ENCODE results near the gene ERI3. TPM values are rescaled to one million over a fixed set of nuclear protein-coding genes. Genes with fewer than 3 reads are reported as not detected.

Gene ERI3
- total and polyA plus RNA-seq, 9 of the 15 experiments (the other 6 are each of a cell fraction or from before 2014, with no cell fraction given) = 47.8 to 93.4 (median 67.2) TPM

DNA sequence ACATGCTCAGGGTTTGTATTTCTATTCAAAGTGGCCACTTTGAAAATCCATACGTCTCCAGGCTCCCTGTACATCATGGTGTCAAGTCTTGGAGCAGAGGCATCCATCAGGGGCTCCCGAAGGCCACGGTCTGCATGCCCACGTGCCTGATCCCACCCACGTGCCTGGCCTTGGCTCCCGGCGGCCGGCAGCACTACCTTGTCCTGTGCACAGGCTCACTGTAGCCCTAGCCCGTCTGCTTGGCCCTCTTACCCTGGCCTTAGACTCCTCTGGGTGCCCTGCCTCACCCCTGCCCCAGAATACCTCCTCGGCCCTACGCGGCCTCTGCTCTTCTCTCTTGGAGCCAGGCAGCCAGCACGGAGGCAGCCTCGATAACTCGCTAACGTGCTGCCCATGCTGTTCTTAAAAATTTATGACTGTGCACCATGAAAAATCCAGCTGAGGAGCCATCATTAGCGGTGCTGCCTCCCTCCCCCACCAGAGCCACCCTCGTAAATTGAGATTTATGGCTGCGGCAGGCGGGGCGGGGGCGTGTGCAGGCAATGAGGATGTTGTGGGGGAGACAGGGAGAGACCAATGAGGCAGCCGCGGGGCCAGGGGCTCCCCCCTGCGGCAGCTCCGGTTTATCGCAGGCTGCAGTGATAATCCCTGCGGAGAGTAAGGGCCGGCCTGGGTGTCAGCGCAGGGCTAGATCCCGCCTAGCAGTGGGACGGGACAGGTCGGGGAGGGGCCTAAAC lies 117.2 kb downstream of the ERI3 start (continued):
- TF ChIP-seq, protein P1, sequence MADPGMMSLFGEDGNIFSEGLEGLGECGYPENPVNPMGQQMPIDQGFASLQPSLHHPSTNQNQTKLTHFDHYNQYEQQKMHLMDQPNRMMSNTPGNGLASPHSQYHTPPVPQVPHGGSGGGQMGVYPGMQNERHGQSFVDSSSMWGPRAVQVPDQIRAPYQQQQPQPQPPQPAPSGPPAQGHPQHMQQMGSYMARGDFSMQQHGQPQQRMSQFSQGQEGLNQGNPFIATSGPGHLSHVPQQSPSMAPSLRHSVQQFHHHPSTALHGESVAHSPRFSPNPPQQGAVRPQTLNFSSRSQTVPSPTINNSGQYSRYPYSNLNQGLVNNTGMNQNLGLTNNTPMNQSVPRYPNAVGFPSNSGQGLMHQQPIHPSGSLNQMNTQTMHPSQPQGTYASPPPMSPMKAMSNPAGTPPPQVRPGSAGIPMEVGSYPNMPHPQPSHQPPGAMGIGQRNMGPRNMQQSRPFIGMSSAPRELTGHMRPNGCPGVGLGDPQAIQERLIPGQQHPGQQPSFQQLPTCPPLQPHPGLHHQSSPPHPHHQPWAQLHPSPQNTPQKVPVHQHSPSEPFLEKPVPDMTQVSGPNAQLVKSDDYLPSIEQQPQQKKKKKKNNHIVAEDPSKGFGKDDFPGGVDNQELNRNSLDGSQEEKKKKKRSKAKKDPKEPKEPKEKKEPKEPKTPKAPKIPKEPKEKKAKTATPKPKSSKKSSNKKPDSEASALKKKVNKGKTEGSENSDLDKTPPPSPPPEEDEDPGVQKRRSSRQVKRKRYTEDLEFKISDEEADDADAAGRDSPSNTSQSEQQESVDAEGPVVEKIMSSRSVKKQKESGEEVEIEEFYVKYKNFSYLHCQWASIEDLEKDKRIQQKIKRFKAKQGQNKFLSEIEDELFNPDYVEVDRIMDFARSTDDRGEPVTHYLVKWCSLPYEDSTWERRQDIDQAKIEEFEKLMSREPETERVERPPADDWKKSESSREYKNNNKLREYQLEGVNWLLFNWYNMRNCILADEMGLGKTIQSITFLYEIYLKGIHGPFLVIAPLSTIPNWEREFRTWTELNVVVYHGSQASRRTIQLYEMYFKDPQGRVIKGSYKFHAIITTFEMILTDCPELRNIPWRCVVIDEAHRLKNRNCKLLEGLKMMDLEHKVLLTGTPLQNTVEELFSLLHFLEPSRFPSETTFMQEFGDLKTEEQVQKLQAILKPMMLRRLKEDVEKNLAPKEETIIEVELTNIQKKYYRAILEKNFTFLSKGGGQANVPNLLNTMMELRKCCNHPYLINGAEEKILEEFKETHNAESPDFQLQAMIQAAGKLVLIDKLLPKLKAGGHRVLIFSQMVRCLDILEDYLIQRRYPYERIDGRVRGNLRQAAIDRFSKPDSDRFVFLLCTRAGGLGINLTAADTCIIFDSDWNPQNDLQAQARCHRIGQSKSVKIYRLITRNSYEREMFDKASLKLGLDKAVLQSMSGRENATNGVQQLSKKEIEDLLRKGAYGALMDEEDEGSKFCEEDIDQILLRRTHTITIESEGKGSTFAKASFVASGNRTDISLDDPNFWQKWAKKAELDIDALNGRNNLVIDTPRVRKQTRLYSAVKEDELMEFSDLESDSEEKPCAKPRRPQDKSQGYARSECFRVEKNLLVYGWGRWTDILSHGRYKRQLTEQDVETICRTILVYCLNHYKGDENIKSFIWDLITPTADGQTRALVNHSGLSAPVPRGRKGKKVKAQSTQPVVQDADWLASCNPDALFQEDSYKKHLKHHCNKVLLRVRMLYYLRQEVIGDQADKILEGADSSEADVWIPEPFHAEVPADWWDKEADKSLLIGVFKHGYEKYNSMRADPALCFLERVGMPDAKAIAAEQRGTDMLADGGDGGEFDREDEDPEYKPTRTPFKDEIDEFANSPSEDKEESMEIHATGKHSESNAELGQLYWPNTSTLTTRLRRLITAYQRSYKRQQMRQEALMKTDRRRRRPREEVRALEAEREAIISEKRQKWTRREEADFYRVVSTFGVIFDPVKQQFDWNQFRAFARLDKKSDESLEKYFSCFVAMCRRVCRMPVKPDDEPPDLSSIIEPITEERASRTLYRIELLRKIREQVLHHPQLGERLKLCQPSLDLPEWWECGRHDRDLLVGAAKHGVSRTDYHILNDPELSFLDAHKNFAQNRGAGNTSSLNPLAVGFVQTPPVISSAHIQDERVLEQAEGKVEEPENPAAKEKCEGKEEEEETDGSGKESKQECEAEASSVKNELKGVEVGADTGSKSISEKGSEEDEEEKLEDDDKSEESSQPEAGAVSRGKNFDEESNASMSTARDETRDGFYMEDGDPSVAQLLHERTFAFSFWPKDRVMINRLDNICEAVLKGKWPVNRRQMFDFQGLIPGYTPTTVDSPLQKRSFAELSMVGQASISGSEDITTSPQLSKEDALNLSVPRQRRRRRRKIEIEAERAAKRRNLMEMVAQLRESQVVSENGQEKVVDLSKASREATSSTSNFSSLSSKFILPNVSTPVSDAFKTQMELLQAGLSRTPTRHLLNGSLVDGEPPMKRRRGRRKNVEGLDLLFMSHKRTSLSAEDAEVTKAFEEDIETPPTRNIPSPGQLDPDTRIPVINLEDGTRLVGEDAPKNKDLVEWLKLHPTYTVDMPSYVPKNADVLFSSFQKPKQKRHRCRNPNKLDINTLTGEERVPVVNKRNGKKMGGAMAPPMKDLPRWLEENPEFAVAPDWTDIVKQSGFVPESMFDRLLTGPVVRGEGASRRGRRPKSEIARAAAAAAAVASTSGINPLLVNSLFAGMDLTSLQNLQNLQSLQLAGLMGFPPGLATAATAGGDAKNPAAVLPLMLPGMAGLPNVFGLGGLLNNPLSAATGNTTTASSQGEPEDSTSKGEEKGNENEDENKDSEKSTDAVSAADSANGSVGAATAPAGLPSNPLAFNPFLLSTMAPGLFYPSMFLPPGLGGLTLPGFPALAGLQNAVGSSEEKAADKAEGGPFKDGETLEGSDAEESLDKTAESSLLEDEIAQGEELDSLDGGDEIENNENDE (IDR thresholded peaks at IDR 0.05; ENCODE audit: low read depth, low read length) = no peak
- no peak for TF ChIP-seq HDAC2 (IDR thresholded peaks at IDR 0.05)
- TF ChIP-seq NR4A1 (CRISPR knock-in tag; IDR thresholded peaks at IDR 0.05) = no peak
- no peak for TF ChIP-seq NR4A1 (tag; IDR thresholded peaks at IDR 0.05)
- TF ChIP-seq, protein P2, sequence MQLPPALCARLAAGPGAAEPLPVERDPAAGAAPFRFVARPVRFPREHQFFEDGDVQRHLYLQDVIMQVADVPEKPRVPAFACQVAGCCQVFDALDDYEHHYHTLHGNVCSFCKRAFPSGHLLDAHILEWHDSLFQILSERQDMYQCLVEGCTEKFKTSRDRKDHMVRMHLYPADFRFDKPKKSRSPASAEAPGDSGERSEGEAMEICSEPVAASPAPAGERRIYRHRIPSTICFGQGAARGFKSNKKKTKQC (CRISPR knock-in tag; IDR thresholded peaks at IDR 0.05) = no peak
- TF ChIP-seq FOS (IDR thresholded peaks at IDR 0.05; ENCODE audit: extremely low read depth, insufficient read length) = no peak
- TF ChIP-seq EP300 (IDR thresholded peaks at IDR 0.05; ENCODE audit: low read length) = peak; percentile 25; the same call in 1 of the 2 replicates
- TF ChIP-seq FOXK2 (conservative IDR thresholded peaks at IDR 0.05 in 1 of 2, IDR thresholded peaks at IDR 0.05 in 1 of 2; ENCODE audit: low read depth in 2 of 2) = peak in 1 of 2 experiments; percentile 41; a peak in 1 of 4 replicates
- TF ChIP-seq CXXC5 (CRISPR knock-in tag; IDR thresholded peaks at IDR 0.05) = peak; percentile 78
- TF ChIP-seq, protein P3, sequence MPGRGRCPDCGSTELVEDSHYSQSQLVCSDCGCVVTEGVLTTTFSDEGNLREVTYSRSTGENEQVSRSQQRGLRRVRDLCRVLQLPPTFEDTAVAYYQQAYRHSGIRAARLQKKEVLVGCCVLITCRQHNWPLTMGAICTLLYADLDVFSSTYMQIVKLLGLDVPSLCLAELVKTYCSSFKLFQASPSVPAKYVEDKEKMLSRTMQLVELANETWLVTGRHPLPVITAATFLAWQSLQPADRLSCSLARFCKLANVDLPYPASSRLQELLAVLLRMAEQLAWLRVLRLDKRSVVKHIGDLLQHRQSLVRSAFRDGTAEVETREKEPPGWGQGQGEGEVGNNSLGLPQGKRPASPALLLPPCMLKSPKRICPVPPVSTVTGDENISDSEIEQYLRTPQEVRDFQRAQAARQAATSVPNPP (IDR thresholded peaks at IDR 0.05; ENCODE audit: borderline replicate concordance, insufficient read depth, insufficient read length) = no peak
- TF ChIP-seq ETV1 (tag; conservative IDR thresholded peaks at IDR 0.05; ENCODE audit: low read depth) = no peak
- TF ChIP-seq, protein P4, sequence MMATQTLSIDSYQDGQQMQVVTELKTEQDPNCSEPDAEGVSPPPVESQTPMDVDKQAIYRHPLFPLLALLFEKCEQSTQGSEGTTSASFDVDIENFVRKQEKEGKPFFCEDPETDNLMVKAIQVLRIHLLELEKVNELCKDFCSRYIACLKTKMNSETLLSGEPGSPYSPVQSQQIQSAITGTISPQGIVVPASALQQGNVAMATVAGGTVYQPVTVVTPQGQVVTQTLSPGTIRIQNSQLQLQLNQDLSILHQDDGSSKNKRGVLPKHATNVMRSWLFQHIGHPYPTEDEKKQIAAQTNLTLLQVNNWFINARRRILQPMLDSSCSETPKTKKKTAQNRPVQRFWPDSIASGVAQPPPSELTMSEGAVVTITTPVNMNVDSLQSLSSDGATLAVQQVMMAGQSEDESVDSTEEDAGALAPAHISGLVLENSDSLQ (IDR thresholded peaks at IDR 0.05) = peak; percentile 94
- no peak for TF ChIP-seq ZNF431 (CRISPR knock-in tag; IDR thresholded peaks at IDR 0.05)
- TF ChIP-seq MTA1 (IDR thresholded peaks at IDR 0.05; ENCODE audit: borderline replicate concordance) = no peak
